ENCODE measurements around the gene NEIL1.
"Not testable (repeated sequence)": the region's sequence is repeated elsewhere in the genome, so short reads cannot be mapped to it uniquely, and the experiment has no call there.

The NEIL1 gene

DNA sequence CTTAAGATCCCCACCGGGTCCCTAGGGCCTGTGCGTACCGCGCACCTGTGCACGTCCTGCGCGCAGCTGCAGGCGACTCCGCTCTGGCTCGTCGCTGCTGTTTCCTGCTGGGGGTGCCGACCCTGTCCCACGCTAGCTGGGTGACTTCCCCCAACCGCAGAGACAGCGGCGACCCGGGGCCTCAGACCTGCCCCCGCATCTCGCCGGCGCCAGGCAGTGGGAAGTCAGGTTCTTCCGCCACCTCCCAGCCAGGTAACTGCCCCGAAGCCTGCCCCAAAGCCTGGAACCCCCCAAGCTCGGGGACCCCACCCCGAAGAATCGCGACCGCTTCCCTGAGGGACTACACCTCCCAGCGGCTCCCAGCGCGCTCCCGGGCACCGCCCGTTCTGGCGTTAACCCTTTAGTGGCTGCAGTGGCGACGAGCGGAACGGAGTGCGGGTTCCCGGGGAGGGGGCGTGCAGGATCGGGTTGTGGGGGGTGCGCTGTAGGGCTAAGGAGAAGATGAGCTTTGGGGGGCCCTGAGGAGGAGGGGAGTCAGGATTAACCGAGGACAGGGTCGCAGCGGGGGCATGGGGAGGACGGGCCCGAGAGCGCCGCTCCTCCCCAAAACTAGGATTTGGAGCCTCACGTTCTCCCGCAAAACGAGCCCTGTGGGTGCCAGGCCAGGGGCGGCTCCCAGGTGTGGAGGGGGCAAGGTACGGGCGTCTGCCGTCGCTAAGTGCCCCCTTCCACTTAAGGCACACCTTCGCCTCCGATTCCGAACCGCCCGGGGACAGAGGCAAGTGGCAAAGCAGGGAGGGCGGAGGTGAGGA, 589 bp downstream of the NEIL1 start:
- TF ChIP-seq, protein P1, sequence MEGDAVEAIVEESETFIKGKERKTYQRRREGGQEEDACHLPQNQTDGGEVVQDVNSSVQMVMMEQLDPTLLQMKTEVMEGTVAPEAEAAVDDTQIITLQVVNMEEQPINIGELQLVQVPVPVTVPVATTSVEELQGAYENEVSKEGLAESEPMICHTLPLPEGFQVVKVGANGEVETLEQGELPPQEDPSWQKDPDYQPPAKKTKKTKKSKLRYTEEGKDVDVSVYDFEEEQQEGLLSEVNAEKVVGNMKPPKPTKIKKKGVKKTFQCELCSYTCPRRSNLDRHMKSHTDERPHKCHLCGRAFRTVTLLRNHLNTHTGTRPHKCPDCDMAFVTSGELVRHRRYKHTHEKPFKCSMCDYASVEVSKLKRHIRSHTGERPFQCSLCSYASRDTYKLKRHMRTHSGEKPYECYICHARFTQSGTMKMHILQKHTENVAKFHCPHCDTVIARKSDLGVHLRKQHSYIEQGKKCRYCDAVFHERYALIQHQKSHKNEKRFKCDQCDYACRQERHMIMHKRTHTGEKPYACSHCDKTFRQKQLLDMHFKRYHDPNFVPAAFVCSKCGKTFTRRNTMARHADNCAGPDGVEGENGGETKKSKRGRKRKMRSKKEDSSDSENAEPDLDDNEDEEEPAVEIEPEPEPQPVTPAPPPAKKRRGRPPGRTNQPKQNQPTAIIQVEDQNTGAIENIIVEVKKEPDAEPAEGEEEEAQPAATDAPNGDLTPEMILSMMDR (conservative IDR thresholded peaks at IDR 0.05; ENCODE audit: low read depth): no peak
- DNase-seq (ENCODE audit: low spot score): peak; percentile 41
- peak overlapping the region; percentile 49 for H3K27ac ChIP-seq
- ChIA-PET POLR2A (ENCODE audit: low non-redundant PET) (interaction anchor here (0.6 kb wide), 1 partner anchor 1777 kb away, joined by 6 read pairs; no protein-coding TSS in a partner anchor), CTCF (no interaction called here)

DNA sequence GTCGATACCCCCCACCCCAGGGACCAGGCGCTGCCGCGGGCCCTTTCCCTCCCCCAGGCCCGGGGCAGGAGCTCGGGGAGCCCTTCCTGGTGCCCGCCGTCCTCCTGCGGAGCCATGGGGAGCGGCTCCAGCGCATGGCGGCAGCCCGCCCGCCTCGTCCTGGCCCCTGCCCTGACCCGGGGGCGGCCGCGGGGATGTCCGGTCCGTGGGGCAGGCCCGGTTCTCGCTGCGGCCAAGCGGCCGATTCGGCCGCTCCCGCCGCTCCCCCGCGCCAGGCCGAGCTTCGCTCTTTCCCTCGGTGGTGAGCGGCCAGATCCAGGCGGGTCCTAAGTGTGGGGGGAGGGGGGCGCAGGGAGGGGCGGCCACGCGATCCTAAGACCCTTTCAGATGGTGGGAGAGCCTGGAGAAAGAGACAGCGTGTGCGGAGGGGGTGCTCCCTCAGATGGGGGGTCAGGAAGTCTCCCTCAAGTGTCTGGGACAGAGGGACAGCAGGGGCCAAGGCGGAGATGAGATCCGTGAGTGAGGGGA, 1.3 kb downstream of the NEIL1 start:
- TF ChIP-seq, protein P1 (conservative IDR thresholded peaks at IDR 0.05; ENCODE audit: low read depth): no peak
- H3K27ac ChIP-seq: peak overlapping the region; percentile 49
- CTCF ChIA-PET: interaction anchor here (1.7 kb wide), 1 partner anchor 20 kb away, joined by 5 read pairs; no protein-coding TSS in a partner anchor
- DNase-seq (ENCODE audit: low spot score): no peak
- POLR2A ChIA-PET (ENCODE audit: low non-redundant PET): interaction anchor here (0.6 to 1.6 kb wide), 2 partner anchors 13 to 1776 kb away, joined by 4 to 6 read pairs; partner anchors contain the start of gene COMMD4

DNA sequence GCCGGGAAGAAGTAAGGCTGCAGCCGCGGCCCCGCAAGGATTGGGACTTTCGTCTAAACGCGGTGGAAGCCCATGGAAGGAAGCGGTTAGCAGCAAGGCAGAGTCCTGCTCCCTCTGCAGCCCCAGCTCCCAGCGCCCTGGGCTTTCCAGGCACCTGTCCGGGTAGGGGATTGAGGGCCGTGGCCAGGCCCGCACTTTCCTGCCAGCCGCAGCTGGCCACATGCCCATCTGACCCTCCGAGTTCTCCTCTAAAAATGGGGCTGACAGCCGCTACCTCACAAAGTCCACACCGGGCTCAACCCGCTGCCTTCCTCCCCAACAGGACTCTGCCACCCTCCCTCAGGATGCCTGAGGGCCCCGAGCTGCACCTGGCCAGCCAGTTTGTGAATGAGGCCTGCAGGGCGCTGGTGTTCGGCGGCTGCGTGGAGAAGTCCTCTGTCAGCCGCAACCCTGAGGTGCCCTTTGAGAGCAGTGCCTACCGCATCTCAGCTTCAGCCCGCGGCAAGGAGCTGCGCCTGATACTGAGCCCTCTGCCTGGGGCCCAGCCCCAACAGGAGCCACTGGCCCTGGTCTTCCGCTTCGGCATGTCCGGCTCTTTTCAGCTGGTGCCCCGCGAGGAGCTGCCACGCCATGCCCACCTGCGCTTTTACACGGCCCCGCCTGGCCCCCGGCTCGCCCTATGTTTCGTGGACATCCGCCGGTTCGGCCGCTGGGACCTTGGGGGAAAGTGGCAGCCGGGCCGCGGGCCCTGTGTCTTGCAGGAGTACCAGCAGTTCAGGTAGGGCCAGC, 1.9 kb downstream of the NEIL1 start:
- CTCF ChIA-PET: interaction anchor here (1.7 kb wide), 1 partner anchor 19 kb away, joined by 5 read pairs; no protein-coding TSS in a partner anchor
- POLR2A ChIA-PET (ENCODE audit: low non-redundant PET): interaction anchor here (1.6 kb wide), 1 partner anchor 13 kb away, joined by 4 read pairs; the partner anchor contains the start of gene COMMD4
- no peak for DNase-seq (ENCODE audit: low spot score)
- TF ChIP-seq, protein P1 (conservative IDR thresholded peaks at IDR 0.05; ENCODE audit: low read depth): no peak
- H3K27ac ChIP-seq: peak overlapping the region; percentile 49

DNA sequence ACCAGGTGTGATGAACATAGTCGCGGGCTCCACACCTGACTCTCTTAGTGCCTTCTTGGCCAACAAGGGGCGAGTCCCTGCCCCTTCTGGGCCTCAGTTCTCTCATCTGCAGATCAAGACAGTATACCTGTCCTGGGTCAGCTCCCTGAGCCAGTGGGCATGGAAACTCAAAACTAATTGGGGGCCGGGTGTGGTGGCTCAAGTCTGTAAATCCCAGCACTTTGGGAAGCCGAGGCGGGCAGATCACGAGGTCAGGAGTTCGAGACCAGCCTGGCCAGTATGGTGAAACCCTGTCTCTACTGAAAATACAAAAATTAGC, 2.5 kb downstream of the NEIL1 start:
- POLR2A ChIA-PET (ENCODE audit: low non-redundant PET): interaction anchor here (1.6 kb wide), 1 partner anchor 14 kb away, joined by 4 read pairs; the partner anchor contains the start of gene COMMD4
- CTCF ChIA-PET: interaction anchor here (1.7 kb wide), 1 partner anchor 18 kb away, joined by 5 read pairs; no protein-coding TSS in a partner anchor
- not testable (repeated sequence) for DNase-seq (ENCODE audit: low spot score); H3K27ac ChIP-seq

DNA sequence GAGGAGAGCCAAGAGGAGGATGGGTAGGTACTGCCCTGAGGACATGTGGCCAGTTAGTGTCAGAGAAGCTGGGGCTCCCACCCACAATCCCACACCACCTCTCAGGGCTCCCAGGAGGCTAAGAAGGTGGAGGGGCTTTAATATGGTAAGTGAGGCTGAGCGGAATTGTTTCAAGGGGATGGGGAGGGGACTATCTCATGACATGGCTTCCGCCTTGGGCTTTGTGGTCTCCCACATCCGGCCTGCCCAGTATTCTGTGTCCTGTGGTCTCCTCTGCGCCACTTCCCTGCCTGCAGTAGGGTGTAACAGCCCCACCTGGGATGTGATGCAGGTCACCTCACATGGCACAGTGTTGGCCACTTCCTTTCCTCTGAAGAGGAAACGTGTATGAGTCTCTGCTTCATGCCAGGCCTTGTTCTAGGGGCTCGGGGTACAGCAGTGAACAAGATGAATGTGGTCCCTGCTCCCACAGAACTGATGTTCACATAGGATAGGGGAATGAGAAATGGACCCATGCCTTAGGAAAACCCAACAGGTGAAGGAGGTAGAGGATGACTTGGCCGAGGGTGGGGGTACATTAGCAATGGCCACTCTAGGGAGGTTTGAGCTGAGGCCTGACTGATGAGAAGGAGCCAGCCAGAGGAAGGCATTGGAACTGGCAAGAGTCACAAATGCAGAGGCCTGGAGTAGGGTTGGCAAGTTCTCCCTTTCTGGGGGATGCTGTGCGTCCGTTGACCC, 3.2 kb downstream of the NEIL1 start:
- H3K27ac ChIP-seq: peak overlapping the region; percentile 25
- TF ChIP-seq, protein P1 (conservative IDR thresholded peaks at IDR 0.05; ENCODE audit: low read depth): no peak
- POLR2A ChIA-PET (ENCODE audit: low non-redundant PET): no interaction called here
- no peak for DNase-seq (ENCODE audit: low spot score)
- CTCF ChIA-PET: no interaction called here

DNA sequence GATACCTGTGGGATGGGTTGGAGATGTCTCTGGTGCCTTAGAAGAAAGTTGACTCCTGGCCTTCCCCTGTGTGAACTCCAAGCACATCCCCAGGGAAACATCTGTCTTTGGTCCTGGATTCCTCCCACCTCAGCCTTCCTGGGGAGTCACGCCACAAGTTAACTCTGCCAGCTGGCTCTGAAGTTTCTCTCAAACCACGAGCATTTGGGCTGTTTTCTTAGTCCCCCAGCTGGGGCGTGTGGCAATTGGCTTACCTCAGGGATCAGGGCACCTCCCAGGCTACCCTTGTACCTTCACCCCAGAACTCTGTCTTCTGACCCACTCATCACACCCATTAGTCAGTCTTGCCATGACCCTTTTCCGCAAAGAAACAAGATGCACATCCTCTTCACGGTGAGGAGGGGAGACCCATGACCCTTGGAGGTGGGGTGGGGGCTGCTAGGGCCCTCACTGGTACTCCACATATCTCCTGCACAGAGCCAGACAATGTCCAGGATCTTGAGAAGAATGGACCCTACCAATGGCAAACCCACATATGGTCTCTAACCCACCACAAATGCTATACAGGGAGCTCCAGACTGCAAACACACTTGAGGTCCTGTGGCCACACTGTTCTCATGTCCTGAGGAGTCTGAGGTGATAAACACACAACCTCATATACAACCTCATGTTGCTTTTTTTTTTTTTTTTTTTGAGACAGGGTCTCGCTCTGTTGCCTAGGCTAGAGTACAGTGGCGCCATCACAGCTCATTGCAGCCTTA, 3.9 kb downstream of the NEIL1 start:
- ChIA-PET POLR2A (ENCODE audit: low non-redundant PET) (no interaction called here), CTCF (interaction anchor here (0.5 kb wide), 1 partner anchor 8 kb away, joined by 3 read pairs; no protein-coding TSS in a partner anchor)
- TF ChIP-seq, protein P1 (conservative IDR thresholded peaks at IDR 0.05; ENCODE audit: low read depth): no peak

More for the DNA sequence above, 3.9 kb downstream of the NEIL1 start:
- DNase-seq (ENCODE audit: low spot score): no peak
- peak overlapping the region; percentile 25 for H3K27ac ChIP-seq
